Retinal pigment epithelial cell (primary cell): Measurements from ENCODE around the gene PEF1.
A peak's percentile ranks its signal among the peaks of the same experiment; 100 is the strongest.

Experiments
- DNase-seq: peaks from one replicate; pipeline ENCODE4 v3.0.0-alpha.2; 2010; ENCODE audit warnings: low read depth
- H3K4me3 ChIP-seq: 2 replicates; pipeline ENCODE4 v1.5.1; 2011; ENCODE audit warnings: mild to moderate bottlenecking, low read length, control low read depth, moderate library complexity
- TF ChIP-seq, protein P1 (sequence below): conservative IDR thresholded peaks from 2 replicates; pipeline ENCODE4 v1.5.1; 2011; ENCODE audit warnings: low read depth, low read length, control low read depth, inconsistent platforms

Gene PEF1

DNA sequence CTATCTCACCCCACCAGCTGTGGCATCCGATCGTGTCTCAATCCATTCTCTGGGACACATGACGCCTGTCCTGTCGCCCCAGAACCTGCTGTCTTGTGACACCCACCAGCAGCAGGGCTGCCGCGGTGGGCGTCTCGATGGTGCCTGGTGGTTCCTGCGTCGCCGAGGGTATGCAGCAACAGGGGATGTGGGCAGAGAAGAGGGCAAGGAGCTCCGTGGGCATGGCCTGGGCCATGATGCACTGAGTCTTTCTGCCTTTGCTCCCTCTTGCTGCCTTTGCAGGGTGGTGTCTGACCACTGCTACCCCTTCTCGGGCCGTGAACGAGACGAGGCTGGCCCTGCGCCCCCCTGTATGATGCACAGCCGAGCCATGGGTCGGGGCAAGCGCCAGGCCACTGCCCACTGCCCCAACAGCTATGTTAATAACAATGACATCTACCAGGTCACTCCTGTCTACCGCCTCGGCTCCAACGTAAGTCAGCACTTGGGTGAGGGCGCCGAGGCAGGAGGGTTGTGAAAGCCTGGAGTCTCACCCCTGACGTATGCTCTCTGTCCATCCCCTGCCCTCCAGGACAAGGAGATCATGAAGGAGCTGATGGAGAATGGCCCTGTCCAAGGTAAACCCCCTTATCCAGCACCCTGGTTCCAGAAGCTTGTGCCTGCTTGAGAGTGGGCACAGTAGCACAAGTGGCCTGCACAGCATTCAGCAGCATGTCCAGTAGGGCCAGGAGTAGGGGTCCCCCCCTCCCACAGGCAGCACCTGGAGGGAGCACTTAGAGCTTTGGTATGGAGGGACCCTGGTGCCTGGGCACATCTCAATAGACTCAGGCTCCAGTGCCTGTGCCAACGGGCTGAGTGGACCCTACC, 59.6 kb downstream of the PEF1 start:
- no peak overlapping the region for H3K4me3 ChIP-seq
- DNase-seq, result no peak
- TF ChIP-seq, protein P1, sequence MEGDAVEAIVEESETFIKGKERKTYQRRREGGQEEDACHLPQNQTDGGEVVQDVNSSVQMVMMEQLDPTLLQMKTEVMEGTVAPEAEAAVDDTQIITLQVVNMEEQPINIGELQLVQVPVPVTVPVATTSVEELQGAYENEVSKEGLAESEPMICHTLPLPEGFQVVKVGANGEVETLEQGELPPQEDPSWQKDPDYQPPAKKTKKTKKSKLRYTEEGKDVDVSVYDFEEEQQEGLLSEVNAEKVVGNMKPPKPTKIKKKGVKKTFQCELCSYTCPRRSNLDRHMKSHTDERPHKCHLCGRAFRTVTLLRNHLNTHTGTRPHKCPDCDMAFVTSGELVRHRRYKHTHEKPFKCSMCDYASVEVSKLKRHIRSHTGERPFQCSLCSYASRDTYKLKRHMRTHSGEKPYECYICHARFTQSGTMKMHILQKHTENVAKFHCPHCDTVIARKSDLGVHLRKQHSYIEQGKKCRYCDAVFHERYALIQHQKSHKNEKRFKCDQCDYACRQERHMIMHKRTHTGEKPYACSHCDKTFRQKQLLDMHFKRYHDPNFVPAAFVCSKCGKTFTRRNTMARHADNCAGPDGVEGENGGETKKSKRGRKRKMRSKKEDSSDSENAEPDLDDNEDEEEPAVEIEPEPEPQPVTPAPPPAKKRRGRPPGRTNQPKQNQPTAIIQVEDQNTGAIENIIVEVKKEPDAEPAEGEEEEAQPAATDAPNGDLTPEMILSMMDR, result no peak

DNA sequence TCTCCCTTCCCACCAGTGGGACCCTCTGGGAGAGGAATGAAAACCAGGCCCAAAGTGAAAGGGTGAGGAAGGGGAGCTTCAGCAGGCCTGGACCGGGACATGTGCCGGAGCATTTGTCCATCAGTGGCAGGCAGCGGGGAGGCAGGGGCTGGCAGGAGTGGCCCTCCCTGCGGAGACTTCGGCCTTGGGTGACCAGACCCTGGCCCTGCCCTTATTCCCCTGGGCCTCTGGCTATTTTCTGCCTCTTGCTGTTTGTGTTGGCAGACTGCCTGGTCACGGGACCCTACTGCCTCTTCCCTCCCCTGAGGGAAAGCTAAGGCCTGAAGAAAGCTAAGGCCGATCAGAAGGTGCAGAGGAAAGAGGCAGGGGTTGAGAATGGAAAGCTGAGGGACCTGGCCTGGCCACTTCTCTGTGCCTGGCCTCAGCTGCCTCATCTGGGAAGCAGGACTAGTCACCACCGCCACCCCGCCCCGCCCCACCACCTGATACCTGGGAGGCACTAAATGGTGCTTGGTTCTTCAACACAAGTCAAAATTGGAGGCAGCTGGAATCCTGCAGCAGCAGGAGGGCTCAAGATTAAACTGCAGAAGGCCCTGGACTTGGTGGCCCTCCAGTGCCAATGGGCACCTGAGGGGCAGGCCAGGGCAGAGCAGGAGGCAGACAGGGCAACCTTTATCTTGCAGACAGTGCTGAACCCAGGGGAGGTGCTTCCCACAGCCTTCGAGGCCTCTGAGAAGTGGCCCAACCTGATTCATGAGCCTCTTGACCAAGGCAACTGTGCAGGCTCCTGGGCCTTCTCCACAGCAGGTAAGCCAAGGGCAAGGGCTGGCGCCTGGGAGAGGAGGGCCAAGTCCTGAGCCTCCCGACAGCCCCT, 60.4 kb downstream of the PEF1 start:
- no peak overlapping the region for H3K4me3 ChIP-seq
- peak; percentile 56 for DNase-seq
- TF ChIP-seq, protein P1, result no peak

DNA sequence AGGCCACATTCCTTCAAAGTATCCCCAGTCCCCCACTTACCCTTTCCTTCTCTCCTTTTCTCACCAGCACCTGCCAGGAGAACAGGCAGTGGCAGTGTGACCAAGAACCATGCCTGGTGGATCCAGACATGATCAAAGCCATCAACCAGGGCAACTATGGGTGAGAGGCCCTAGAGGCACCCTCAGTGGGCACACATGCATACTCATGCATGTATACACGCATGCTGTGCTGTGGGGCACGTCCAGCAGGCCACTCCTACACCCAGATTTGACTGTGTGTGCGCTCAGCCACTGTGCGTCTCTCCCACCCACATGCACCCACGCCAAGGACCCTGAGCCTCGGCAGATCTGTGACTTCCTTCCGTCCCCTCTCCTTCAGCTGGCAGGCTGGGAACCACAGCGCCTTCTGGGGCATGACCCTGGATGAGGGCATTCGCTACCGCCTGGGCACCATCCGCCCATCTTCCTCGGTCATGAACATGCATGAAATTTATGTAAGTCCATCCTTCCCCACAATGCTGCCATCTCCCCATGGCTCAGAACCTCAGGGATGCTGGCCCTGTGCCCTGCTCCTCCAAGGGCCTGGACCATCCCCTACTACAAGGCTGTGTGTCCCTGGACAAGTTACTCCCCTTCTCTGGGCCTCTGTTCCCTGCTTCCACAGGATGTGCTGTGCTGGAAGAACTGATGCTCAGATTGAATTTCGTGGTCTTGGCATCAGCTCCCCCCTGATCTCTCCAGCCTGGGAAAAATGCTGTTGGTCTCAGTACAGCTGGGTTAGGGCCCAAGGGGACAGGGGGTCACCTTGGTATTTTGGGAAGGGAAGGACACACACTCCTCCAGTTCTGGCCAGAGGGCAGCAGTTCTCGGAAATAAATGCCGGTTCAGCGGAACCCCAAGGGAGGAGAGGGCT, 61.3 kb downstream of the PEF1 start:
- DNase-seq, result no peak
- no peak overlapping the region for H3K4me3 ChIP-seq
- TF ChIP-seq, protein P1, result no peak

DNA sequence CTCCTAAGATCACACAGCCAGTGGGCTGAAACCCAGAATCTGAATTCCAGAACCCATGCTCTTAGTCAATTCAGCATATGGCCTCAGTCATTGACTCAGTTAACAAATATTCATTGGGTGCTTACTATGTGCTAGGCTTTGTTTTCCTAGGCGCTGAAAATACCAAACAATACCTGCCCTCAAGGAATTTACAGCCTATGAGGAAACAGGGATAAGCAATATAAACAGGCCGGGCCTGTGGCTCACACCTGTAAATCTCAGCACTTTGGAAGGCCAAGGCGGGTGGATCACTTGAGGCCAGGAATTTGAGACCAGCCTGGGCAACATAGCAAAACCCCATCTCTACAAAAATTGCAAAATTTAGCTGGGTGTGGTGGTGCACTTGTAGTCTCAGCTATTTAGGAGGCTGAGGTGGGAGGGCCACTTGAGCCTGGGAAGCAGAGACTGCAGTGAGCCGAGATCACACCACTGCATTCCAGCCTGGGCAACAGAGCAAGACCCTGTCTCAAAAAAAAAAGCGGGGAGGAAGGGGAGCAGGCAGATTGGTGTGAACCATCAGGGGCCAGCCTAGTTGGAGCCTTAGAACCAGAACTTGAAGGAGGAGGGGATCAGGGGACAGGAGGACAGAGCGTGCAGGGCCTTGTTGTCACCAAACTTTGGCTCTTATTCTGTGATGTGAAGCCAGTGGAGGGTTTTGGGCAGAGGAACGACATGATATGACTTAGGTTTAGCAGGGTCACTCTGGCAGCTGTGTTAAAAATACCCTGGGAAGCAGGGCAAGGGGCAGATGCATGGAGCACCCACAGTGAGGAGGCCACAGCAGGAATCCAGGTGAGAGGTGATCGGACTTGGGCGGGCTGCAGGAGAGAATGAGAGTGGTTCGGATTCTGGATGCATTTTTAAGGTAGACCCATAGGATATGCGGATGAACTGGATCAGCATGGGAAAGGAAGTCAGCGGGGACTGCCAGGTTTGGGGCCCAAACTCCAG, 62.6 kb downstream of the PEF1 start:
- DNase-seq, result no peak
- TF ChIP-seq, protein P1, result no peak
- no peak overlapping the region for H3K4me3 ChIP-seq

DNA sequence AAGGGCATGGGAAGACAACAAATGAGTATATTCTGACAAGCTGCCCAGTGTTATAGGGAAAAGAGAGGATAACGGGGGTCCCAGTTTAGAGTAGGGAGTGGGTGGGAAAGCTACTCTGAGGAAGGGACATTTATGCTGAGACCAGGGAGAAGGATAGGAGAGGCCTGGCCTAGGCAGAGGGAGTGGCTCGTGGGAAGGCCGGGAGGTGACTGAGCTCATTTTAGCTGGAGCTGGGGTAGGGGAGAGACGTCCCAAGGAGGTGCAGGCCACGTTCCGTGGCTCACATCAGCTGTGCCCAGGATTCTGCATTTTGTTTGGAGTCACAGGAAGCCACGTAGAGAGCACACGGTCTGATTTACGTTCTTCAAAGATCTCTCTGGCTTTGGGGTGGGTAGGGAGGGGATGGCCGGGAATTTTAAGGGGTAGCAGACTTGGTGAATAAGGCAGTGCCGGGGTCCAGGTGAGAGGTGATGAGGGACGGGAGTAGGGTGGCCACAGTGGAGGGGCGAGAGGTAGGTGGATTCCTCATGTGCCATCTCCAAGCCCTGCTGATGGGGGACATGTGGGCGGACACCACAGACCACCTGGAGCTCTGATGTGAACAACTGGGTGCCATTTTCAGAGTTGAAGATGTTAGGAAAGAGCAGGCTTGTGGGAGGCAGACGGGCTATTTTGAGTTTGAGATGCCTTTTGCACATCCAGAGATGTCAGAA, 63.6 kb downstream of the PEF1 start:
- TF ChIP-seq, protein P1, result no peak
- no peak for DNase-seq

More for the DNA sequence above, 63.6 kb downstream of the PEF1 start:
- H3K4me3 ChIP-seq, result no peak overlapping the region
